Calu3 (cell line): ENCODE data around the gene CAMK1D. TPM values are rescaled to one million over a fixed set of nuclear protein-coding genes. Genes with fewer than 3 reads are reported as not detected.

Source experiments
- BruUV-seq: library from RNA; stranded (reverse); fragments of 400-500 nt; replicated peaks from 2 replicates; lab custom pipeline; 2021; lab: Mats Ljungman, UMichigan
- CTCF ChIA-PET: fragments of 300-600 bp; sonication (Branson Sonifier 250); formaldehyde crosslinking; loops from one replicate; lab custom pipeline; 2022; ENCODE audit warnings: antibody characterized with exemption; lab: Charles Lee
- DNase-seq: peaks from one replicate; pipeline ENCODE4 v3.0.0; 2022
- H3K27ac Mint-ChIP-seq: one replicate; pipeline ENCODE4 v1.8.0; 2022; ENCODE audit warnings: mixed read lengths; ENCODE audit not compliant: unreplicated experiment
- H3K27me3 Mint-ChIP-seq: one replicate; pipeline ENCODE4 v1.8.0; 2022; ENCODE audit warnings: mixed read lengths; ENCODE audit not compliant: unreplicated experiment
- H3K36me3 Mint-ChIP-seq: one replicate; pipeline ENCODE4 v1.8.0; 2022; ENCODE audit warnings: mild to moderate bottlenecking, moderate library complexity, mixed read lengths; ENCODE audit not compliant: insufficient read depth, unreplicated experiment
- H3K4me1 Mint-ChIP-seq: one replicate; pipeline ENCODE4 v1.8.0; 2022; ENCODE audit warnings: mild to moderate bottlenecking, low read depth, mixed read lengths; ENCODE audit not compliant: unreplicated experiment
- H3K4me3 Mint-ChIP-seq: one replicate; pipeline ENCODE4 v1.8.0; 2022; ENCODE audit warnings: mild to moderate bottlenecking, low read depth, moderate library complexity, mixed read lengths; ENCODE audit not compliant: unreplicated experiment
- H3K9me3 Mint-ChIP-seq: one replicate; pipeline ENCODE4 v1.8.0; 2022; ENCODE audit warnings: low read depth, mixed read lengths; ENCODE audit not compliant: unreplicated experiment
- CTCF ChIP-seq: fragments of 200-600 bp; IDR thresholded peaks from one replicate; pipeline ENCODE4 v1.8.0; 2022; ENCODE audit warnings: antibody characterized with exemption; ENCODE audit not compliant: unreplicated experiment
- intact Hi-C: fragments of 100-400 bp; cut with micrococcal nuclease; formaldehyde crosslinking; loops from one replicate; pipeline ENCODE4 v1.10.0; 2022; ENCODE audit not compliant: unreplicated experiment
- total RNA-seq: library from RNA; stranded (reverse); gene quantifications from 2 replicates; pipeline ENCODE4 v1.2.3, GENCODE V29; 2022

The CAMK1D gene
- total RNA-seq, 1 experiment from 2014 or later = 2.6 TPM

DNA sequence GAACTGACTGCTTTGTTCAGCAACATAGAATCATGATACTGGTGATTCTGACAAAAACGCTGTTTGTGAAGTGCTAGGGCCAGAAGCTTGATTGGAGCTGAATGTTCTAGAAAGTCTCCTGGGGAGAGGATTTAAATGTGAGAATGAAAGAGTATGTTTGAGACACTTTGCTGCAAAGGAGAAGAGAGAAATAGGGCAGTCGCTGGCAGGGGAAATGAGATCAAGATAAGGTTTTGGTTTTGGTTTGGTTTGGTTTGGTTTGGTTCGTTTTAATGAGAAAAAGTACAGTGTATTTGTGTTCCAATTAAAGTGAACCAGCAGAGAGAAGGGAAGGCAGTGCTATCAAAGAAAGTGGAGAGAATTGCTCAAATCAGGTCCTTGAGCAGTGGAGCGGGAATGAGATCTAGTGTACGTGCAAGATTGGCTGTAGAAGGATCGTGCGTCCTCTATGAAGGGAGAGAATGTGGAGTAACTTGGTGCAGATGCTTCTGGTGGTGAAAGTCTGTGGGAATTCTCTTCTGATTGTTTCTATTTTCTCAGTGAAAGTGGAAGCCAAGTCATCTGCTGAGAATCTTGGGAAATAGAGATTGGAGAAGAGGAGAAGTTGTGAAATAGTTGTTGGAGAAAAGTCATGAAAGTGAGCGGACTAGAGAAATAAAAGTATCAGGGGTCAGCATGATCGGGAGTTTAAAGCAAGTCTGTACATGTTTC lies 381.6 kb downstream of the CAMK1D start:
- H3K4me3 Mint-ChIP-seq = no peak overlapping the region
- no peaks in the 10 kb centered on the region for H3K36me3 Mint-ChIP-seq
- intact Hi-C loops = no loop called here
- CTCF ChIA-PET = interaction anchor here (0.6 kb wide), 1 partner anchor 30 kb away, joined by 3 read pairs; no protein-coding TSS in a partner anchor
- H3K27ac Mint-ChIP-seq = no peak overlapping the region
- DNase-seq = no peak
- BruUV-seq = no TSS peak
- H3K27me3 Mint-ChIP-seq = no peaks in the 10 kb centered on the region
- no peaks in the 10 kb centered on the region for H3K4me1 Mint-ChIP-seq
- H3K9me3 Mint-ChIP-seq = no peaks in the 10 kb centered on the region
- TF ChIP-seq CTCF = no peak

GRCh38 chr10:12733271-12733670 lies 383.9 kb downstream of the CAMK1D start:
- Mint-ChIP-seq H3K4me3 (no peak overlapping the region), H3K27ac (no peak overlapping the region), H3K4me1 (no peaks in the 10 kb centered on the region), H3K9me3 (no peaks in the 10 kb centered on the region), H3K27me3 (peaks cover 21% of the 10 kb centered on the region), H3K36me3 (no peaks in the 10 kb centered on the region)
- CTCF ChIA-PET = no interaction called here
- no peak for TF ChIP-seq CTCF
- intact Hi-C loops = no loop called here
- DNase-seq = no peak
- BruUV-seq = no TSS peak

DNA sequence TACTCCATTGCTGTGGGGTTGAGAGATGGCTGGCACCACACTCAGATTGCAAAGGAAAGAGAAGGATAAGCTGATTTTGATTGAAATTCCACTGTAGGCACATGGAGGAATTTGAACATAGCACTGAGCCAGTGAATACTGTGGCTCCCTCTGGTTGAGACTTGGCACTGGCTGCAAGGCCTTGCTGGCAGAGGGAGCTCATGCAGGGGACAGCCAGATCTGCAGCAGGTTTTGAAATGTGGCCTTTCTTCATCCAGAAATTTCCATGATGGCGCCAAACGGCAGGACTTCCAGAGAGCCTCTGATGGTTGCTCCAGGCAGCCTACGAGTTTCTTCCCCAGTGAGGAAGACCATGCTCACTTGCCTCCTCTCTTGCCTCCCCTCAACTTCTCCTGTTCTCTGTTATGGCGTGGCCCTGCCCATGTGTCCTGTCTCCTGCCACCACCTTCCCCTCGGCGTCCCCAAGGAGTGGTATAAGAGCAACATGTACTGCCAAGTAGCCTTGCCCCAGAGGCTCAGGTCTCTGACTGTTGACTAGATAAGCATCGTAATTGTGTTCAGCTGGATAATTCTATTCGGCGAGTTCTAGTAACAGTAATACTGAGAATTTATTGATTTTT lies 386.6 kb downstream of the CAMK1D start:
- intact Hi-C loops = no loop called here
- no peak for DNase-seq
- no peak for TF ChIP-seq CTCF
- Mint-ChIP-seq H3K27ac (no peak overlapping the region), H3K4me1 (no peaks in the 10 kb centered on the region), H3K36me3 (no peaks in the 10 kb centered on the region), H3K9me3 (no peaks in the 10 kb centered on the region), H3K27me3 (peaks cover 37% of the 10 kb centered on the region), H3K4me3 (no peak overlapping the region)
- CTCF ChIA-PET = no interaction called here
- no TSS peak for BruUV-seq

DNA sequence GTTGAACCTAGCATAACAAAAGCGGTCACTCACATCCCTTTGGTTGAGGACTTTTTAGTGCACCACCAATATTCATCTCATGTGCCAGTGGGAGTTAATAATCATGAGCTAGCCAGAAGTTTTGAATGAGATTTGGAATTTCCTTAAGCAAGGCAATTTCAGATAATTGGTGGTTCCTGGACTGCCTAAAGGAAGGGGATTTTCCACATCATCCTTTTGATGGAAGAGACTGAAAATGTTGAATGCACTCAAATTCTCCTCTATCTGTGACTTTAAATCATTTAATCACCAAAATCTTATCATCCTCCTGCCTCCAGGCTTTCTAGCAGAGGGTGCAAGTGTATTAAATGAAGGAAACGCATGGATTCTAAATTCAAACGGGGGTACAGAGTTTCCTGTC lies 391.5 kb downstream of the CAMK1D start:
- no peaks in the 10 kb centered on the region for H3K4me1 Mint-ChIP-seq
- peaks cover 70% of the 10 kb centered on the region for H3K27me3 Mint-ChIP-seq
- TF ChIP-seq CTCF = no peak
- CTCF ChIA-PET = no interaction called here
- no peaks in the 10 kb centered on the region for H3K36me3 Mint-ChIP-seq
- H3K9me3 Mint-ChIP-seq = no peaks in the 10 kb centered on the region
- BruUV-seq = no TSS peak
- DNase-seq = no peak
- H3K27ac Mint-ChIP-seq = no peak overlapping the region
- H3K4me3 Mint-ChIP-seq = no peak overlapping the region
- intact Hi-C loops = no loop called here
